ENCODE measurements around the gene PLEKHA4.

GRCh38 chr19:48841047-48841446 lies 27.4 kb downstream of the PLEKHA4 start:
- TF ChIP-seq CTCF (conservative IDR thresholded peaks at IDR 0.05; ENCODE audit: low read depth, low read length): no peak
- TF ChIP-seq EZH2 (IDR thresholded peaks at IDR 0.05; ENCODE audit: low read length, unreplicated experiment): no peak

Data from PC-3 (cell line).